Skeletal muscle tissue (tissue), 4 donors: ENCODE data around the gene SEMA3B. TPM values are rescaled to one million over a fixed set of nuclear protein-coding genes. Genes with fewer than 3 reads are reported as not detected.
A peak's percentile ranks its signal among the peaks of the same experiment; 100 is the strongest.
"Not testable (repeated sequence)": the region's sequence is repeated elsewhere in the genome, so short reads cannot be mapped to it uniquely, and the experiment has no call there.

Experiments used
- H3K27ac ChIP-seq: one replicate; pipeline ENCODE4 v1.7.0; 2013; ENCODE audit warnings: mild to moderate bottlenecking, low read depth, low read length, inconsistent platforms
- H3K27me3 ChIP-seq, 3 donors: one replicate each; pipeline ENCODE4 v1.7.0; 2013; ENCODE audit warnings: low read length in 3 of 3; ENCODE audit not compliant: control insufficient read depth in 3 of 3, insufficient read depth in 3 of 3
- H3K36me3 ChIP-seq, 3 donors: one replicate each; pipeline ENCODE4 v1.7.0; 2013; ENCODE audit warnings: low read length in 3 of 3; ENCODE audit not compliant: control insufficient read depth in 3 of 3, insufficient read depth in 3 of 3
- H3K4me1 ChIP-seq, 3 donors: one replicate each; pipeline ENCODE4 v1.7.0; 2013; ENCODE audit warnings: low read length in 3 of 3, mild to moderate bottlenecking in 3 of 3; ENCODE audit not compliant: control insufficient read depth in 3 of 3, insufficient read depth in 3 of 3
- H3K4me3 ChIP-seq, 3 donors: one replicate each; pipeline ENCODE4 v1.7.0; 2013; ENCODE audit warnings: low read length in 3 of 3
- H3K9ac ChIP-seq, 3 donors: one replicate each; pipeline ENCODE4 v1.7.0; 2013; ENCODE audit warnings: low read length in 3 of 3, mild to moderate bottlenecking in 3 of 3, moderate library complexity in 2 of 3, low read depth in 1 of 3
- H3K9me3 ChIP-seq, 3 donors: one replicate each; pipeline ENCODE4 v1.7.0; 2013; ENCODE audit warnings: low read length in 3 of 3; ENCODE audit not compliant: control insufficient read depth in 3 of 3
- total RNA-seq: library from RNA; depleted of rRNA; stranded (reverse); fragments of >200 nt; gene quantifications from one replicate; pipeline ENCODE4 v1.2.3, GENCODE V29; 2014
- donor health status: Osteomylitis.

SEMA3B gene
- total RNA-seq, 1 donor from 2014 or later, result 19.8 TPM

DNA sequence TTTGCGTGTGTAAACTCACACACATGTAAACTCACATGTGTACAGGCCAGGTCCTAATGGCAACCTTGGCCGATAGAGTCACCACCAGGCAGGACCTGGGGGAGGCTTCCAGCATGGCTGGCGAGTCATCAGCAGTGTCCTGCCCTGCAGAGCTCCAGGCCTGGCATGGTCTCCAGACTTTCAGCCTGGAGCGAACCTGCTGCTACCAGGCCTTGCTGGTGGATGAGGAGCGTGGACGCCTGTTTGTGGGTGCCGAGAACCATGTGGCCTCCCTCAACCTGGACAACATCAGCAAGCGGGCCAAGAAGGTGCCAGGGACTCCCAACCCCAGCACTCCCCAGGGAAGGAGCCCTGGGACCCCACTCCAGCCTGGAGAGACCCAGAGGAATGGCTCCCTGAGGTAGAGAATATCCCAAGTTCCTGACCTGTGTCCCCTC is 1.0 kb downstream of the SEMA3B start:
- no peak overlapping the region for H3K27ac ChIP-seq
- peak overlapping the region; percentile 21 to 90 (median 64) for H3K9ac ChIP-seq
- no peaks in the 10 kb centered on the region for H3K36me3 ChIP-seq

DNA sequence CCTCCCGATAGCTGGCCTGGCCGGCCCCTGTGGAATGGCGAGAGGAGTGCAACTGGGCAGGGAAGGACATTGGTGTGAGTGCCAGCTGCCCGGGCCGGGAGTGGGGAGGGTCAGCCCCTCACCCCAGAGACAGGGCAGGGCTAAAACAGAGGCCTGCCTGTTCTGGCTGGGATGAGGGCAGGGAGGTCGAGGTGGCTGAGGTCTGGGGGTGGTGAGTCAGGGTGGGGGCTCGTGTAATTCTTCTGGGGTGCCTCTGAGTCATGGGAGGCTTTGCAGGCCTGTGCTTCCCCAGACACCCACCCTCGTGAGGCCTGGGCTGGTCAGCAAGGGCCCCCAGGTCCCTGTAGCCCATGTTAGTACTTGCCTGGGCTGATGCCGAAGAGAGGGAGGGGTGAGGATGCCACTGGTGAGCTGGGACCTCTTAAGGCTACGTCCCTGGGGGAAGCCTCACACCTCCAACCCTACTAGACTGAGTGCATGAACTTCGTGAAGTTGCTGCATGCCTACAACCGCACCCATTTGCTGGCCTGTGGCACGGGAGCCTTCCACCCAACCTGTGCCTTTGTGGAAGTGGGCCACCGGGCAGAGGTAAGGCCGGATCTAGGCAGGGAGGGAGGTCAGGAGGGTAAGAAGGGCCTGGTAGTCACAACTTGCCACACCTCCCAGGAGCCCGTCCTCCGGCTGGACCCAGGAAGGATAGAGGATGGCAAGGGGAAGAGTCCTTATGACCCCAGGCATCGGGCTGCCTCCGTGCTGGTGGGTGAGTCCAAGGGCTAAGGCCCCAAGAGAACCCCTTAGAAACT is 1.7 kb downstream of the SEMA3B start:
- H3K27me3 ChIP-seq, result peaks cover 0 to 3% (median 0%) of the 10 kb centered on the region in 3 donors
- H3K4me1 ChIP-seq, result peaks cover 56 to 71% (median 61%) of the 10 kb centered on the region in 3 donors
- H3K9ac ChIP-seq, result peak overlapping the region in 1 of 3 donors; percentile 90
- peak overlapping the region in 1 of 3 donors; percentile 76 for H3K4me3 ChIP-seq
- no peaks in the 10 kb centered on the region for H3K36me3 ChIP-seq
- H3K27ac ChIP-seq, result no peak overlapping the region
- H3K9me3 ChIP-seq, result no peaks in the 10 kb centered on the region

More for the DNA sequence above, 1.0 kb downstream of the SEMA3B start:
- H3K9me3 ChIP-seq, result no peaks in the 10 kb centered on the region
- peaks cover 0 to 3% (median 0%) of the 10 kb centered on the region in 3 donors for H3K27me3 ChIP-seq
- H3K4me3 ChIP-seq, result peak overlapping the region in 2 of 3 donors; percentile 64 to 76
- H3K4me1 ChIP-seq, result peaks cover 62 to 77% (median 68%) of the 10 kb centered on the region in 3 donors

DNA sequence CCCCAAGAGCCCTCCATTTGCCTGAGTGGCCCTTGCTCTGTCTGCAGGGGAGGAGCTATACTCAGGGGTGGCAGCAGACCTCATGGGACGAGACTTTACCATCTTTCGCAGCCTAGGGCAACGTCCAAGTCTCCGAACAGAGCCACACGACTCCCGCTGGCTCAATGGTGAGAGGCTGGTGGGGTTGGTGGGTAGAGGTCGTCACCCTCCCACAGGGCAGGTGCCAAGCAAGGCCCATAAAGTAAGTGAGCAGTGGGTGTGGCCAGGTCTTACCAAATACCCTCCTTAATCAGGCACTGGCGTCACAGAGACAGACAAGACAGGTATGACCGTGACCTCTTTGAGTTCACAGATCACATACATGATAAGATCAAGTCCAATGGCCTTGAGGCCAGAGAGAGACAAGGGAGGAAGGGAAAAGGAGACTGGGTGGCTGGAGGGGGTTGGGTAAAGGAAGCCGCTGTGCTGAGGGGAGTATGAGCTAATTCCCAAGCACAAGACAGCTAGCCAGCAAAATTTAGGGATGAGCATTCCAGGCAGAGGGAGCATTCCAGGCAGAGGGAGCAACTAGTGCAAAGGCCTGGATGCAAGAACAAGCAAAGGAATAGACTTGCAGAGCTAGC is 2.5 kb downstream of the SEMA3B start:
- H3K27me3 ChIP-seq, result peaks cover 0 to 7% (median 0%) of the 10 kb centered on the region in 3 donors
- H3K4me1 ChIP-seq, result peaks cover 48 to 63% (median 53%) of the 10 kb centered on the region in 3 donors
- no peaks in the 10 kb centered on the region for H3K36me3 ChIP-seq
- H3K27ac ChIP-seq, result no peak overlapping the region
- no peaks in the 10 kb centered on the region for H3K9me3 ChIP-seq
- H3K4me3 ChIP-seq, result no peak overlapping the region
- no peak overlapping the region for H3K9ac ChIP-seq

DNA sequence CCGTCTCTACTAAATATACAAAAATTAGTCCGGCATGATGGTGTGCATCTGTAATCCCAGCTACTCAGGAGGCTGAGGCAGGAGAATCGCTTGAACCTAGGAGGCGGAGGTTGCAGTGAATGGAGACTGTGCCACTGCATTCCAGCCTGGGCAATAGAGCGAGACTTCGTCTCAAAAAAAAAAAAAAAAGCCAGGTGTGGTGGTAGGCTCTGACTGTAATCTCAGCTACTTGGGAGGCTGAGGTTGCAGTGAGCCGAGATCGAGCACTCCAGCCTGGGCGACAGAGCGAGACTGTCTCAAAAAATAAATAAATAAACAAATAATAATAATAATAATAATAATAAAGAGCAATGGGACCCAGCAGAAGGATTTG is 3.6 kb downstream of the SEMA3B start:
- not testable (repeated sequence) for H3K4me3 ChIP-seq, H3K9me3 ChIP-seq, H3K36me3 ChIP-seq, H3K27ac ChIP-seq, H3K27me3 ChIP-seq
- peak overlapping the region in 1 of 3 donors; percentile 75 for H3K9ac ChIP-seq
- peaks cover 38 to 52% (median 43%) of the 10 kb centered on the region in 3 donors for H3K4me1 ChIP-seq

DNA sequence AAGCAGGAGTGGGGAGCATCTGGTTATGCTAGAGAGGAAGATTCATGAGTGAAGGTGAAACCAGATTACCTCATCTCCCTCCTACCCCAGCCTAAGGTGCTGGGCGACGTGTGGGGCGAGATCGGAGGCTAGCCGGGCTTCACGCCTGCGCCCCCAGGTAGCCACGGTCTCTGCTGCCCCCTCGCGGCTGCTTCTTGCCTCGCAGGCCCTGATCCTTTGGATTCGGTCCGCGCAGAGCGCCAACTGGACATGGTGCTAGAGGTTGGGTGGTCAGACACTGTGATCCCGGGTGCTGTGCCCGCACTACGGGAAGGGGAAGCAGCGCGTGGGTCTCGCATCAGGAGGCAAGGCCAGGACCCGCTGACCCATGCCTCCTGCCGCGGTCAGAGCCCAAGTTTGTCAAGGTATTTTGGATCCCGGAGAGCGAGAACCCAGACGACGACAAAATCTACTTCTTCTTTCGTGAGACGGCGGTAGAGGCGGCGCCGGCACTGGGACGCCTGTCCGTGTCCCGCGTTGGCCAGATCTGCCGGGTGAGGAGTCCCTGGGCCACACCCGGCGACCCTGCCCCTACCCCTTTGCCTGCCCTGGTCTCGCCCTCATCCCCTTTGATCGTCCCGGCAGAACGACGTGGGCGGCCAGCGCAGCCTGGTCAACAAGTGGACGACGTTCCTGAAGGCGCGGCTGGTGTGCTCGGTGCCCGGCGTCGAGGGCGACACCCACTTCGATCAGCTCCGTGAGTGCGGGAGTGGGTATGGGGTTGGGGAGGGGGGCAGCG is 4.2 kb downstream of the SEMA3B start:
- no peak overlapping the region for H3K27ac ChIP-seq
- H3K9ac ChIP-seq, result peak overlapping the region; percentile 2 to 75 (median 73)
- no peaks in the 10 kb centered on the region for H3K9me3 ChIP-seq
- H3K36me3 ChIP-seq, result no peaks in the 10 kb centered on the region
- H3K4me3 ChIP-seq, result peak overlapping the region; percentile 16 to 76 (median 52)
- H3K4me1 ChIP-seq, result peaks cover 35 to 50% (median 43%) of the 10 kb centered on the region in 3 donors
- peaks cover 0 to 8% (median 0%) of the 10 kb centered on the region in 3 donors for H3K27me3 ChIP-seq

DNA sequence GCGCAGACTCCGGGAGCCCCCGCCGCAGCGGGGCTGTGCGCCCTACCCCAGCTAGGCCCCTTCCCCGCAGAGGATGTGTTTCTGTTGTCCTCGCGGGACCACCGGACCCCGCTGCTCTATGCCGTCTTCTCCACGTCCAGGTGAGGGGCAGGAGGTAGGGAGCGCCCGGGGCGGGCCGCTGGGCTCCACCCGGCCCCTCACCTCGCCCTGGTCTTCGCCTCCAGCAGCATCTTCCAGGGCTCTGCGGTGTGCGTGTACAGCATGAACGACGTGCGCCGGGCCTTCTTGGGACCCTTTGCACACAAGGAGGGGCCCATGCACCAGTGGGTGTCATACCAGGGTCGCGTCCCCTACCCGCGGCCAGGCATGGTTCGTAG is 4.7 kb downstream of the SEMA3B start:
- peaks cover 0 to 8% (median 0%) of the 10 kb centered on the region in 3 donors for H3K27me3 ChIP-seq
- H3K9ac ChIP-seq, result peak overlapping the region in 1 of 3 donors; percentile 73
- no peak overlapping the region for H3K4me3 ChIP-seq
- H3K4me1 ChIP-seq, result peaks cover 35 to 50% (median 43%) of the 10 kb centered on the region in 3 donors
- H3K9me3 ChIP-seq, result no peaks in the 10 kb centered on the region
- H3K36me3 ChIP-seq, result no peaks in the 10 kb centered on the region
- H3K27ac ChIP-seq, result no peak overlapping the region

DNA sequence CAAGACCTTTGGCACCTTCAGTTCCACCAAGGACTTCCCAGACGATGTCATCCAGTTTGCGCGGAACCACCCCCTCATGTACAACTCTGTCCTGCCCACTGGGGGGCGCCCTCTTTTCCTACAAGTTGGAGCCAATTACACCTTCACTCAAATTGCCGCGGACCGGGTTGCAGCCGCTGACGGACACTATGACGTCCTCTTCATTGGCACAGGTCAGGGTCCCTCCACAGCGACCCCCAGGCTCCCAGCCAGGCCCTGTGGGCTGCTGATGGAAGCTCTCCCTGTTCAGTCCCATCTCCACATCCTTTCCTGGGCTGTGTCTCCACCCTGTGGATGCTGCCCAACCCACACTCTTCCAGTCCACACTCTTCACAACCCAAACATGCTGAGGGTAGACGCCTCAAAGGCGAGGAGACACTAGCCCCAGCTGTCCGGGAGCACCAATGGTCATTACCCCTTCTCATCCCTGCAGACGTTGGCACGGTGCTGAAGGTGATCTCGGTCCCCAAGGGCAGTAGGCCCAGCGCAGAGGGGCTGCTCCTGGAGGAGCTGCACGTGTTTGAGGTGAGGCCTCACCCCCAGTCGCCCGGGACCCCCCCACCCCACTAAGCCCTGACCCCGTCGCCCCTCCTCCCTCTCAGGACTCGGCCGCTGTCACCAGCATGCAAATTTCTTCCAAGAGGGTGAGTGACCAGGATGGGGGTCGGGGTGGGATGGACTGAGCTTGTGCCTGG is 5.6 kb downstream of the SEMA3B start:
- Histone ChIP-seq H3K4me1 (peaks cover 29 to 50% (median 42%) of the 10 kb centered on the region in 3 donors), H3K36me3 (no peaks in the 10 kb centered on the region), H3K9me3 (no peaks in the 10 kb centered on the region), H3K4me3 (no peak overlapping the region), H3K27ac (no peak overlapping the region), H3K27me3 (peaks cover 0 to 8% (median 0%) of the 10 kb centered on the region in 3 donors), H3K9ac (no peak overlapping the region)

DNA sequence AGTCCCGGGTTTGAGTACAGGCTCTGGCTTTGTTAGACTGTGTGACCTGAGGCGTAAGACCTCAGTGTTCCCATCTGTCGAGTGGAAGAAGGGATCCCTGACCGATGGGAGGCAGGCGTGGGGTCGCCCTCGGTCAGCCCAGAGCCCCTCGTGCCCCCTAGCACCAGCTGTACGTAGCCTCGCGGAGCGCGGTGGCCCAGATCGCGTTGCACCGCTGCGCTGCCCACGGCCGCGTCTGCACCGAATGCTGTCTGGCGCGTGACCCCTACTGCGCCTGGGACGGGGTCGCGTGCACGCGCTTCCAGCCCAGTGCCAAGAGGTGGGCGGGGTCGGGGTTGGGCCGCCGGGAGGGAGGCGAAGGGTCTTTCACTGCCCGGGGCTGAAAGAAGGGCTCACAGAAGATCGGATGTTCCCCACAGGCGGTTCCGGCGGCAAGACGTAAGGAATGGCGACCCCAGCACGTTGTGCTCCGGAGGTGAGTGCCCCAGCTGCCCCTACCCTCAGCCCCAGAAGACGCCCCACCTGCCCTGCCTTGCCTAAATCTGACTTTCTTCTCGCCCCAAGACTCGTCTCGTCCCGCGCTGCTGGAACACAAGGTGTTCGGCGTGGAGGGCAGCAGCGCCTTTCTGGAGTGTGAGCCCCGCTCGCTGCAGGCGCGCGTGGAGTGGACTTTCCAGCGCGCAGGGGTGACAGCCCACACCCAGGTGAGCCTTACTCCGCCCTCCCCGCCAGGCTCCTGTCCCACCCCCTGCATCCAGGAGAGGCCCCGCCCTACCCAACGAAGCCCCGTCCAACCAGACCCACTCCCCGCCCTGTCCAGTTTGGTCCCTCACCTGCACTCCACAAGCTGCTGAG is 6.4 kb downstream of the SEMA3B start:
- H3K4me3 ChIP-seq, result no peak overlapping the region
- H3K9me3 ChIP-seq, result no peaks in the 10 kb centered on the region
- peaks cover 21 to 43% (median 36%) of the 10 kb centered on the region in 3 donors for H3K4me1 ChIP-seq
- no peaks in the 10 kb centered on the region for H3K36me3 ChIP-seq
- H3K9ac ChIP-seq, result no peak overlapping the region
- H3K27me3 ChIP-seq, result peaks cover 0 to 8% (median 0%) of the 10 kb centered on the region in 3 donors
- H3K27ac ChIP-seq, result no peak overlapping the region
